Measurements from ENCODE around the gene LAMA3.

The LAMA3 gene

DNA sequence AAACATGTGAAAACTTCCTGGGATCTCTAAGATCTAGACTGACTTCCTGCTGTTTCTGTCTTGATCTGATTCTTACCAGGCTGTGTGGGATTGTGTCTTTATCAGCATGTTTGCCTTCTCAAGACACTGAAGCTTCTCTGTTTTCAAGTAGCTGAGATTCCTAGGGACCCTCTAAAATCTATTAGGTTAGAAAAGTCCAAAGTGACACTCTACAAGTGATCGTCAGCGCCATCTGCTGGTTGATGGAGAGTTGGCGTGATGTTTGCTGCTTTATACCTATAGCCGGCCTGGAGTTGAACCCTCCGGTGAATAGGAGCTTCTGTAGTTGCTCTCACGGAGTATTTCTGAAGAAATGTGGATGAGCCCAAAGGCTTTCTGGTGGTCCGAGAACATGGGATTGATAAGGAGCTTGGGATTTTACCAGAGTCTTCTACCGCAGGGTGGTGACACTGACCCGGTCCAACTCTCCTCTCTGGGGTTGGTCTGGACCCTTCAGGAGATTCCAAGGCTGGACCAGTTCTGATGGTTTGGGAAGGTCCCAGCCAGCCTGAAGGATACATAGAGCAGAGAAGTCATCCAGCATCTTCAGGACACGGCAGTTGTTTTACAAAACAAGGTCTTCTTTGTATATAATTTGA lies 229.3 kb downstream of the LAMA3 start:
- peak; percentile 93 for DNase-seq

DNA sequence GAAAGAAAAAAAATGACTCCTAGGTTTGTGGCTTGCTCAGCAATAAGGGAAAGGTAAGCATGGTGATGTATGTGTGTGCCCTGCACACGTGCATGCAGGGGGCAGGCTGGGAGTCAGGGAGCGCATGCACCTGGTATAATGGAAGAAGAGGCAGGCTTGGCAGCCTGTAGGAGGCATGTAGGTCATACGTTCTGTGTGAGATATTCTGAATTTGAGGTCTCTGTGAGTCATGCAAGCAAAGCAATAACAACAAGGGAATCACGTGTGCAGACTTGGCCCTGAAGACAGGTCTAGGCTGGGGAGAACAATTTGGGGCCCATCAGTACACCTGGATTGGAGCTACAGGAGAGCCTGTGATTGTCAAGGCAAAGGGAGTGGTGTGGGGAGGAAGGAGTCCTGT lies 230.8 kb downstream of the LAMA3 start:
- DNase-seq, result no peak

DNA sequence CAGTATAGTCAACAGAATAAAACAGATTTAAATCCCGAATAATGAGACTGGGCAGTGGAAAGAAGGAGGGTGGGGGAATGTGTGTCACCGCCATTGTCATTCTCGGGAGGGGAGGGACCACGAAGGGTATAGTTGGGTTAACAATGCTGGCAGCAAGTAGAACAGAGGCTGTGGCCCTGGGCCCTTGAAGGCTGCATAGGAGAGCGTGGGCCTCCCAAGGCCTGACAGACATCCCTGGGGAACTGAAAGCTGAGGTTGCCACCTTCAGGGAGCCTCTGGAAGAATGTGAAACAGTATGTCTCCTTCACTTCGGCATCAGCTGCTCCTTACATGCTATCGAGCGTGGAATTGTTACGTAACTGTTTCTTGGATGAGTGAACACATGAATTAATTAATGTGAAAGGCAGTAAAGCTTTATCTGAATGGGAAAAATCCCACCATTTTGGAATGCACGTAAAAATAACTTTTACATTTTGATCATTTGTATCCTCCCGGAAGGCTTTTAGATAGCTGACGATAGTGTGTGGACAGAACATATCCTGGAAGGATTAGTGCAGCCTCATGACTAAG lies 232.5 kb downstream of the LAMA3 start:
- DNase-seq, result peak; percentile 29

DNA sequence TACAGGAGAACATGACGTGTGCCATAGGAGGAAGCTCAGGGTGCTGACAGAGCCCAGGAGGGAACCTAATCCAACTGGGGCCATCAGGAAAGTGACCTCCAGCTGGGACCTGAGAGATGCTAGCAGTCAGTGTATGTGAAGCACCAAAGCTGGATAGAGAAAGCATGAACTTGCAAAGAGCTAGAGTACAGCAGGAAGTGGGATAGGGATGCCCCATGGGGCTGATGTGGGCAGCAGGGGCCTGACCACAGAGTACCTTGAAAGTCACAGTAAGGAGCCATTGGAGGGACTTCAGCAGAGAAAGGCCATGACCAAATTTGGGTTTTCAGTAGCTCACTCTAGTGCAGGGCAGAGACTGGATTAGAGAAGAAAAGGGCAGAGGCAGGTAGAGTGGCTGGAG lies 233.7 kb downstream of the LAMA3 start:
- DNase-seq, result no peak

DNA sequence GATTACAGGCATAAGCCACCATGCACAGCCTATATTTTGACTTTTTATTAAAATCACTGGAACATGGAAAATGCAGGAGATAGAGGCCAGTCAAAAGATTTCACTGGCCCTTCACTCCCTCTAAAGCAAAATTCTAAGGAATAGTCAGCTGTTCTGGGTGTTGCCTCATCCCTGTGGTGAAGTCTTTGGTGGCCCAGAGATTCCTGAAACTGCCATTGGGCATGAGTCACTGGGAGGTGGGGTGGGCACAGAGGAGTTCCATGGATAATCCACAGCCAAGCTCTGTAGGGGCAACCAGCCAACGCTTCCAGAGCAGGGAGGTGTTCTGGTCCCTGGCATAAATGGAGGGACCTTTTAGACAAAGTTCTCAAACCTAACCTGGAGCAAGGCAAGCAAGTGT lies 235.6 kb downstream of the LAMA3 start:
- DNase-seq, result no peak

DNA sequence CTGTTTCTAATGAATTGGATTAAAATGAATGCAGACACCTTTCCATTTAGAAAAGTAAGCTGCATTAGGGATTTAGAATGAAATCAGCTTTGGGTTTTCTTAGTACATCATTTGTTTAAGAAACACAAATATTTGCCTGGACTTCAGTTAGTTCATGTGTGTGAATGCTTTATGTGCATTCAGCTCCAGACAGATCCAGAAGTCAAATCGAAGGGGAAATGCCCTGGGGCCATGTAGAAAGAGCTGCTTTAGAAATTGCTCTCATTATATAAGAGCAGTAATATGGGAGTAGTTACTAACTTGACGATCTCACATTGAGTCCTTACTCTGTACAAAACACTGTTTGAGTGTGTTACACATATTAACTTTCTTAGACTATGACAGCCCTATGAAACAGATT lies 237.3 kb downstream of the LAMA3 start:
- DNase-seq, result peak; percentile 30

DNA sequence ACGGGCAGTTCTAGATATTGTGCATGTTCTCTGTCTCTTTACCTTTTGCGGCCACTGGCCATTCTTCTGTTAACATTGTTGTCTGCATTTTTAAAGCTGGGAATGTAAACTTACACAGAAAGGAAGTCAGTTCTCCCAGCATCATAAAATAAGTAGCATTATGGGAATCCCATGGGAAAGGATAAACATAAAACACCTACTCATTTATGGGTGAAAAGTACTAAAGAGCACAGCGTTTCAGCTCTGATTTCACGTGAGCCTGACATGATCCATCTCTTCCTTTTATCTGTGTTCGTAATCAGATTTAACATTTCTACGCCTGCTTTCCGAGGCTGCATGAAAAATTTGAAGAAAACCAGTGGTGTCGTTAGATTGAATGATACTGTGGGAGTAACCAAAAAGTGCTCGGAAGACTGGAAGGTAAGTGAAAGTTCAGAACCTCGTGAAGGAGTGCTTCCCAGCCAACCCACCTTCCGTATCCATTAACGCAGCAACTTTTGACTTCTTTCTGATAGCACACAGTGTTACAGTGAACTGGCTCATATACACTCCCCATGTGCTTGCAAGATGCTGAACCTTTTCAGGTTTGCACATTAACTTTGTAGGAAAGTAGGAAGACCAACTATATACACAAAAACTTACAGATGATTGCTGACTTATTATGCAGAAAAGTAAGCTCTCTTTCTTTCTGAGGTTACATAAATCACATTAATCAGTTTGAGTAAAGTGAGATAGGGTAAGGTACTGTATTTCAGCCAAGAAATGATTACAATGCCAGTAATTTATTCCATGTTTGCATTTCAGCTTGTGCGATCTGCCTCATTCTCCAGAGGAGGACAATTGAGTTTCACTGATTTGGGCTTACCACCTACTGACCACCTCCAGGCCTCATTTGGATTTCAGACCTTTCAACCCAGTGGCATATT lies 238.8 kb downstream of the LAMA3 start:
- no peak for DNase-seq

DNA sequence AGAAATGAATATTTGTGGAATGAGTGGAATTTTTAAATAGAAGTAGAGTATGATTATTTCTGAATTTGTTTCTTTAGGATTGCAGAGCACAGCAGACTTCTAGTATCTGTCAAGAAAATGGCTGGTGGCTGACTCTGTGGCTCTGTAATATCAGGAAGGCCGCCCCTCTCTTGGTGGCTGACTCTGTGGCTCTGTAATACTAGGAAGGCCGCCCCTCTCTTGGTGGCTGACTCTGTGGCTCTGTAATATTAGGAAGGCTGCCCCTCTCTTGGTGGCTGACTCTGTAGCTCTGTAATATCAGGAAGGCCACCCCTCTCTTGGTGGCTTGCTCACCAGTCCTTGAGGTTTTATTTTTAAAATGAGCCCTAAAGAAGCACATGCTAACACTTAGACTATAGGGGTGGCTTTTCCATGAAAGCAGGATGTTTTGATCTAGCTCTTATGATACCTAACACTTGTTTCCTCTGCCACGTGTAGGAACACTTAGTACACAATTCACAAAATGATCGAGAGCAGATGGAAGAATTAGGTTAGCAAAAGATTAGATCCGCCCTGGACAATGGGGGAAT lies 240.2 kb downstream of the LAMA3 start:
- no peak for DNase-seq

DNA sequence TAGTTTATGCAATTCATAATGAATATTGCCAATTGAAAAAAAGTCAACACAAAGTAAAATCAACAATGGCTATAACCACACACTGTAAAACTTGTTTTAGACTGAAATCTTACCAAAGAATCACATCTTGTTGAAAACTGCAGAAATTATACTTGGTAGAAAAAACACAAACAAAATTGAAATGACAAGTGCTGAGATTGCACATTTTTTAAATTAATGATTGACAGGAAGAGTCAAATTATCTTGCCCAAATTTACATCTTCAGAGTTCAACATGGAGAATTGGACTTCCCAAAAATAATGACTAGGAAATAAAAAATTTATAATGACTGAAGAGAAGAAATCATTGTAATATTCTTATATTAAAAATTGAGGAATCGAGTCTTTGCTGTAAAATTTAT lies 240.7 kb downstream of the LAMA3 start:
- DNase-seq, result no peak

DNA sequence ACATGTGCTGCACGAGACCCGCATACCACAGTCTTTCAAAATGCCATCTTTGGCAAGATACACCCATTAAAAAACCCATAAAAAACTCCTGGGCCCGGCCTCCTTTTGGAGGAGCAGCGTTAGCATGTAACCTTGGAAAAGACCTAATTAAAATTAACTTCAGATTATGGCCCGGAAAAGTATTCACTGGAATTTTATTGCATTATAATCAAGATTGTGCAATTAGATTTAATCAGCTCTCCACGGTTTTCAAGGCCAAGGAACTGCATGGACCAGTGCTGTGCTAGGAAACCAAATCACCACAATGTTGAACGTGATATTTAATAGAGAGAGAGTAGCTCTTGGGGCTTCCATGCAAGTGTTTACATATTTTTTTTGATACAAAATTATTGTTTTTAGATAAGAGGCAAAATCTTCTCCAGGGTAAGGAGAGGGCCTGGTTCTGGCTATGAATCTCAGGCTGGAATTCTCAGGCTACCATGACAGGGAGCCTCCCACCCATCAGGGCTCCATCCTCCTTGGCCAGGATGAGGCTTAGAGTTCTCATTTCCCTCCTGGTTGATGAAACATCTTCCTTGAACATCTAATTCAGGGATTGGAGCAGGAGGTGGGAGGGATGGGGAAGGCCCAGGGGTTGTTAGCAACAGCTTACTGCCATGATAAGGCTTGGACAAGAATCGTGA lies 243.3 kb downstream of the LAMA3 start:
- no peak for DNase-seq

DNA sequence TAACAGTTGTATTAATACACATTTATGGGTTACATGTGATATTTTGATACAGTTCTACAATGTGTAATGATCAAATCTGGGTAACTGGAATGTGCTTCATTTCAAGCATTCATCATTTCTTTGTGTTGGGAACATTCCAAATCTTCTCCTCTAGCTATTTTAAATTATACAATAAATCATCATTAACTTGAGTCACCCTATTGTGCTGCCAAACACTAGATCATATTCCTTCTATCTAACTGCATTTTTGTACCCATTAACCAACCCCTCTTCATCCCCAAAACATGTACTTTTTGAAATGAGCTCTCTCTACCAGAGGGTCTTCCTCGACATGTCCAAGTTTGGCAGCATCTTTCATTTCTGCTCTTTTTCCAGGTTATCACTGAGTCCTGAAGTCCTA lies 244.2 kb downstream of the LAMA3 start:
- DNase-seq, result no peak

DNA sequence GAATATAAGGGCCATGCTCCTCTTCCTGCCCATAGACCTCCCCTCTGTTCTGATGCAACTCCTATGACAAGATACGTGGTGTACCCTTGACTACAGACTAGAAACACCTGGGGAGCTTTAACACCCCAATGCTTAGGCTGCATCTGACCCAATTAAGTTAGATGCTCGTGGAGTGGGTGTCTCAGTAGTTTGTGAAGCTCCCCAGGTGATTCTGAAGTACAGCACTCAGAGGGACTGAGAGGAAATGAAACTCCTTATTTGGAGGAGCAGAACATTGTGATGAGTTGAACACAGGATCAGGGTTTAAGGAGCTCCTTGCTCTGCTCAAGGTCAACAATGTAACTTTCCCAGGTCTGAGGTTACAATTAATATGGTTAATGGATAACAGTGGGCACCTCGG lies 245.0 kb downstream of the LAMA3 start:
- DNase-seq, result no peak

DNA sequence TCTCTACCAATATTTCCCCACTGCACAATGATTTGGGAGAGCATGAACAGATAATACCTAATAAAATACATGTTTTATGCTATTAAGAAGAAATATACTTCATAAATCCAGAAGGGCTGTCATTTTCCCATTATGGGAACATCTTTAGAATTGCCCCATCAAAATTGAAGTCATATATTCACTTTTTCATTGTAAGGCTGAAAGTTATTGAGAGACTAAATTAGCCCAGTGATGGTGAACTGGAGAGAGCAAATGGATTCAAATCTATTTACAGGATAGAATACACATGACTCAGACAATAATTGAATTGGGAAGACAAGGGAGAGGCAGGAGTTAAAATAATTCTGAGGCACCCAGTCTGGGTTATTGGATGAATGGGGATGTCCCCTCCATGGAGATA lies 245.6 kb downstream of the LAMA3 start:
- DNase-seq, result no peak

DNA sequence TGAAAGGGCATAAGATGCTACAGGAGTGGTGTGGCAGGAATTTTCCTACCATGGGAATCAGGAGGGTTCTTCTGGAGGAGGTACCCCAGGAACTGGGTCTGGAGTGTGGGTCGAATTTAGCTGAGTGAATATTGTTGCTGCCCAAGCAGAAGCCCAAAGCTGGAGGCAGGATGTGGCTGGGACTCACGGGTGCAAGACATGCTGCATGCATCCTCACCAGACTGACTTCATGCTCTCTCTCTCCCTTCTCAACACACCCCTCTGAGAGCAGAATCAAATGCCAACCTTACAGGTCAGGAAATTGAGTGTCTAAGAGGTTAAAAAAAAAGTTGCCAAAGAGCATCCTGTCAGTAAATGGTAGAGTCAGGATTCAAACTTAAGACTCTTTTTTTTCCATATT lies 246.6 kb downstream of the LAMA3 start:
- no peak for DNase-seq

DNA sequence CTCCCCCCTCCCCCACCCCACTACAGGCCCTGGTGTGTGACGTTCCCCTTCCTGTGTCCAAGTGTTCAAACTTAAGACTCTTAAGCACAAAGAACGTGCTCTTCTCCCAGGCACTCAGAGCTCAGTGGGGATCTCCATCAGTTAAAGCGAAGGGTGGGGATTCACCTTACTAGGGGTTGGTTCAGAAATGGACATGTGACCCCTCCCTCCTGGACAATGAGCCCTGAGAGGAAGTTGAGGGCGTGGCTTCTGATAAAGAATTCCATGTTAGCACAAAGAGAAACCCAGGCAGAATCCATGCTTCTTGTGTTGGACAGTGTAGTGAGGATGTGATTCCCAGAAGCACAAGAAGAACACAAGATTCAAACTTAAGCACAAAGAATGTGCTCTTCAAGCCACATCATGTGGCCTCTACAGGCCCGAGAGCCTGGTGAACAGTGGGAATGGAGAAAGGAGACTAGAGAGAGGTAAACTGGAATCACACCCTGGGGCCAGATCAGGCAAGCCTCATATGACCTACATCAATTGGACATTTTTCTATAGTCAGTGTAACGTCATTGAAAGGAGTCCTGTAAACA lies 247.2 kb downstream of the LAMA3 start:
- DNase-seq, result no peak

DNA sequence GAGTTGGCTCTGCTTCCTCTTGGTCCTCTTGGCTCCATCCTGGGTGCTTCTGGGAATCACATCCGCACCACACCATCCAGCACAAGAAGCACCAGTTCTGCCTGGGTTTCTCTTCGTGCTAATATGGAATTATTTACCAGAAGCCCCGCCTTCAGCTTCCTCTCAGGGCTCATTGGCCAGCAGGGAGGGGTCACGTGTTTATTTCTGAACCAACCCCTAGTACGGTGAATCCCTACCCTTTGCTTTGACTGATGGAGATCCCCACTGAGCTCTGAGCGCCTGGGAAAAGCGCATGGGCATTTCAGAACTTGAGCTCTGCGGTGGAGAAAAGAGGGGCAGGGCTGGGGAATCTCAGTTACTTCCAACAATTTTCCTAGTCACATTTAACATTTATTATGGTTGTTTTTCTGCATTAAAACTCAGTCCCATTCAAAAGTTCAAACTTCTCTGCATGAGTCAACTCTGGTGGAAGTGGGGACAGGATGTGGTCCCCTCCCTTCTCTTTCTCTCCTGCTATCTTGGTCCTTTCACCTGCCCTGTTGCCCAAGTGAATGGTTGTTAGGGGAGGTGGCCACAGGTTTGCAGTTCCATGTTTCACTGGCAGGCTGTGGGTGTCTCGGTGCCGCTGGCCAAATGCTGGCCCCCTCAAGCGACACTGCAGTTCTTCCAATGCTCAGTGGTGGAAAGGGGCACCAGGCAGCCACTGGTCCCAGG lies 248.9 kb downstream of the LAMA3 start:
- DNase-seq, result no peak

DNA sequence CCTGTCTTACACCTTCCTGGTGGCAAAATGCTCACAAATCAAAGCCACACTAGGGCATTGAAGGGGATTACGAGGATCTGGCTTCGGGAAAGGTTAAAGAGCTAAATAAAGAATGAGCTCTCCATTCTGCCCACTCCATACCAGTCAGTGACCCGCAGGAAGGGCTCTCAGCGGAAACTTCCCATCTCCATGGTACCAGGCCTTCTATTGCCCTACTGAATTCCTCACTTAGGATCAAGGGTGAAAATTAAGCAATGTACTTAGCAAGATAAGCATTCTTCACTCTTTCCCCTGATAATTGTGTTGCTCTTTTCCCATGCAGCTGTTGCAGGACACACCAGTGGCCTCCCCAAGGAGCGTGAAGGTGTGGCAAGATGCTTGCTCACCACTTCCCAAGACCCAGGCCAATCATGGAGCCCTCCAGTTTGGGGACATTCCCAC lies 249.7 kb downstream of the LAMA3 start:
- no peak for DNase-seq

DNA sequence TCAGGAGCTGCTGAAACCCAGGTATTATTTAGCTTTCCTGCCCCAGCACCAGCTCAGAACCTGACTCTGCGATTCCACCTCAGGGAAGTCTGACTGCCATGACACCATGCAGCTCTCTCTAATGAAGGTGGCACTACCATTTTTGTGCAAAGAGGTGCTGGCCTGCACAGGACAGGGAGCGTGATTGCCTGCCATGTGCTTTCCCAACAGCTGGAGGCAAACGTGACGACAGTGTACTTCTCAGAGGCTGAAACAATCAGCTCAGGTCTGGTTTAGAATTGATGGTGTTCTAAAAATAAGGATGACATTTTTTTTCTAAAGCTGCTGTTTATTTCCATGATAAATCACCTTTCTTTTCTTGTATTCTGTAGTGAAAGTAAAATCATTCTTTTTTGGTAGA lies 250.1 kb downstream of the LAMA3 start:
- no peak for DNase-seq

DNA sequence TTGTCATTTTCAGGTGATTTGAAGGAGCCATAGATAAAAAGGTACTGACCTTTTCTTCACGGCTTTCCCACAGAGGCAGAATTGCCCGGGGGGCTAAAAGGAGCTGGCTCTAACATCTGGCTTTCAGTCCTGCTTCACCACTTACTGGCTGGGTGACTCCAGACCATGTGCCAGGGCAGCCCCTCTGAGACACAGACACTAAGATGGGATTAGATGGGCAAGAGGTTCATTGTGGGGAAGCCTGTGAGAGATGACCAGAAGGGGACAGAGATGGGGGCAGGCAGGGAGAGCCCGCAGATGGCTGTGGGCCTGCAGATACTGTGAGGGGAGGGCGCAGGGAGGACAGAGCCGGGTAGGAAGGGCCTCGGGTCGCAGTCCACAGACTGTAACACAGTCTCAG lies 250.6 kb downstream of the LAMA3 start:
- no peak for DNase-seq

DNA sequence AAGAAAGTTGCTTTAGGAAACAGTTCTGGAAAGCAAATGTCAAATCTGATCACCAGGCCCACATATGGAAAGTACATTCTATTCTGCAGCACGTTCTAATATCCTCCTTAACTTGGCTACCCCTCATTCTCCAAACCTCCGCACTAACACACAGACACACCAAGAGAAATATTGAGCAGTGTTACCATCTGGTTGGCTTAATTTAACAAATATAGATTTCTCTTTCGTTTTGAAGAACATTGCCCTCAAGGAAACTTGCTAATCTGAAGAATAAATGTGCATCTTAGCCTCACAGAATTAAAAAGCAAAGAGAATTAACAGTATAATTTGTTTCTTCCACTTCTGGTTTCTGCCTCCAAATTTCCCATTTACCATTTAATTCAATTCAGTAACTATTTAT lies 252.5 kb downstream of the LAMA3 start:
- no peak for DNase-seq

DNA sequence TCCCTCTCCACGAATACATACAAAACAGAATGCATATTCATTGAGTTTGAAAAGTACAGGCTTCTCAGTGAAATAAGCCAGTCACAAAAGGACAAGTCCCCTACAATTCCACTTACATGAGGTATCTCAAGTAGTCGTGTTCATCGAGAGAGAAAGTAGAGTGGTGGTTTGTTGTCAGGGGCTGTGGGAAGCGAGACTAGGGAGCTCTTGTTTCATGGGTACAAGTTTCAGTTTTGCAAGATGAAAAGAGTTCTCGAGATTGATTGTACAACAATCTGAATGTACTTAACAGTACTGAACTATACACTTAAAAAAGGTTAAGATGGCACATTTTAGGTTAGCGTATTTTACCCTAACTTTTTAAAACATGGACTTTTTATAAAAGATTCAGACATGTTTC lies 253.9 kb downstream of the LAMA3 start:
- DNase-seq, result no peak
